Right atrium auricular region (tissue), 2 donors: ENCODE results near the gene SCN9A. TPM values are rescaled to one million over a fixed set of nuclear protein-coding genes. Genes with fewer than 3 reads are reported as not detected.

Experiments used
- DNase-seq: peaks from one replicate; pipeline ENCODE4 v3.0.0-alpha.2; 2019; ENCODE audit warnings: low spot score
- H3K27ac ChIP-seq, 2 donors: fragments of 200-600 bp; sonication (generic); 1 replicate in 1 of 2; 2 replicates in 1 of 2; pipeline ENCODE4 v1.5.1; 2016 to 2019
- H3K27me3 ChIP-seq, 2 donors: fragments of 200-600 bp; sonication (generic); one replicate each; pipeline versions ENCODE4 v1.5.1 to v1.6.0; 2017 to 2019
- H3K36me3 ChIP-seq: fragments of 200-600 bp; sonication (generic); one replicate; pipeline ENCODE4 v1.5.1; 2016
- H3K4me1 ChIP-seq, 2 donors: fragments of 200-600 bp; sonication (generic); one replicate each; pipeline versions ENCODE4 v1.5.1 to v1.6.0; 2017 to 2019
- H3K4me3 ChIP-seq, 2 donors: fragments of 200-600 bp; sonication (generic); 1 replicate in 1 of 2; 2 replicates in 1 of 2; pipeline ENCODE4 v1.5.1; 2017 to 2019; ENCODE audit warnings: mild to moderate bottlenecking in 1 of 2, moderate library complexity in 1 of 2
- H3K9me3 ChIP-seq, 2 donors: fragments of 200-600 bp; sonication (generic); one replicate each; pipeline ENCODE4 v1.5.1; 2019
- total RNA-seq, 2 donors: library from RNA; depleted of rRNA; stranded (reverse); fragments of >200 nt; gene quantifications; one replicate each; pipeline ENCODE4 v1.1.0, GENCODE V29; 2016
- TF ChIP-seq, protein P1 (sequence below), 2 donors: fragments of 200-600 bp; sonication (generic); IDR thresholded peaks; one replicate each; pipeline ENCODE4 v1.5.1; 2019; ENCODE audit warnings: antibody characterized with exemption in 2 of 2

Gene SCN9A
- total RNA-seq, 2 donors from 2014 or later = 0.51 to 1.1 TPM

DNA sequence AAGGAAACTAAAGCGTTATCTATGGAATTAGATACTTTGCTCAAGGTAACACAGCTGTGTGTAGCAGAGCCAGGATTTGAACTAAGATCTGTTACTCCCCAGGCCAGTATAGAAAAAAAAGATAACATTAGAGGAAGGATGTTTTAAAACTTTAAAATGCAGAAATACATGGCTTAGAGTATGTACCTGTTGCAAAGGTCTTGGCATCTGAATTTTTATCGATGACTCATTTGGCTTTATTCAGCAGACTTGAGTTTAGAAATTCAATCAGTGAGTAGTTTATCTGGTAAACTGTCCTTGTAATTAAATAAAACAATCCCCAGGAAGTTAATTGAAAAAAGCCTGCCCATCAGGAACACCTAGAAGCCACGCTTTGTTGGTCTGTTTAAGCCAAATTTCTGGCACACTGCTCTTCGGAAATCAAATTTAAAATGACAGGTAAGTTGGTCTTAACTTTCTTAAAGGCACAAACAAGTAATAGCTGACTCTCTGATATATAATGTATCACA is 36.9 kb downstream of the SCN9A start:
- DNase-seq = no peak
- Histone ChIP-seq H3K4me3 (no peak overlapping the region), H3K27ac (no peak overlapping the region), H3K9me3 (no peaks in the 10 kb centered on the region), H3K36me3 (no peaks in the 10 kb centered on the region), H3K27me3 (no peaks in the 10 kb centered on the region), H3K4me1 (no peaks in the 10 kb centered on the region)
- TF ChIP-seq, protein P1, sequence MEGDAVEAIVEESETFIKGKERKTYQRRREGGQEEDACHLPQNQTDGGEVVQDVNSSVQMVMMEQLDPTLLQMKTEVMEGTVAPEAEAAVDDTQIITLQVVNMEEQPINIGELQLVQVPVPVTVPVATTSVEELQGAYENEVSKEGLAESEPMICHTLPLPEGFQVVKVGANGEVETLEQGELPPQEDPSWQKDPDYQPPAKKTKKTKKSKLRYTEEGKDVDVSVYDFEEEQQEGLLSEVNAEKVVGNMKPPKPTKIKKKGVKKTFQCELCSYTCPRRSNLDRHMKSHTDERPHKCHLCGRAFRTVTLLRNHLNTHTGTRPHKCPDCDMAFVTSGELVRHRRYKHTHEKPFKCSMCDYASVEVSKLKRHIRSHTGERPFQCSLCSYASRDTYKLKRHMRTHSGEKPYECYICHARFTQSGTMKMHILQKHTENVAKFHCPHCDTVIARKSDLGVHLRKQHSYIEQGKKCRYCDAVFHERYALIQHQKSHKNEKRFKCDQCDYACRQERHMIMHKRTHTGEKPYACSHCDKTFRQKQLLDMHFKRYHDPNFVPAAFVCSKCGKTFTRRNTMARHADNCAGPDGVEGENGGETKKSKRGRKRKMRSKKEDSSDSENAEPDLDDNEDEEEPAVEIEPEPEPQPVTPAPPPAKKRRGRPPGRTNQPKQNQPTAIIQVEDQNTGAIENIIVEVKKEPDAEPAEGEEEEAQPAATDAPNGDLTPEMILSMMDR (IDR thresholded peaks at IDR 0.05) = no peak

DNA sequence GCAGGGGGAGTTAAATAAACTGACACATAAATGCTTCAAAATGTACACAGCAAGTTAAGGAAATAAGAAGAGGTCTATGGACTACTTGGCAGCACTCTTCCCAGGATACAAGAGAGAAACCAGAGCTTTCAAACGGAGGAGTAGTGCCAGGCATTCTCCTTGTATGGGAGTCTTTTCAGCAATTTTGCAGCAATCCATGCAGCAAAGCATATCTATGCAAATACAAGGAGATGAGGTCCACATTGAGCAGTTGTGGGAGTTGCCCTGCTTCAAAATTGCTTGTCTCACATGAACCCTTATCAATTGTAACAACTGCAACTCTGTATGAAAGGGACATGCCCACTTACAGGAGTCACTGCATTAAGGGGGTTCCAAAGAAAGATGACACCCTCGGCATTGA is 37.8 kb downstream of the SCN9A start:
- H3K27ac ChIP-seq = no peak overlapping the region
- no peaks in the 10 kb centered on the region for H3K27me3 ChIP-seq
- no peaks in the 10 kb centered on the region for H3K4me1 ChIP-seq
- TF ChIP-seq, protein P1 (IDR thresholded peaks at IDR 0.05) = no peak
- H3K4me3 ChIP-seq = no peak overlapping the region
- H3K9me3 ChIP-seq = no peaks in the 10 kb centered on the region
- H3K36me3 ChIP-seq = no peaks in the 10 kb centered on the region
- no peak for DNase-seq

DNA sequence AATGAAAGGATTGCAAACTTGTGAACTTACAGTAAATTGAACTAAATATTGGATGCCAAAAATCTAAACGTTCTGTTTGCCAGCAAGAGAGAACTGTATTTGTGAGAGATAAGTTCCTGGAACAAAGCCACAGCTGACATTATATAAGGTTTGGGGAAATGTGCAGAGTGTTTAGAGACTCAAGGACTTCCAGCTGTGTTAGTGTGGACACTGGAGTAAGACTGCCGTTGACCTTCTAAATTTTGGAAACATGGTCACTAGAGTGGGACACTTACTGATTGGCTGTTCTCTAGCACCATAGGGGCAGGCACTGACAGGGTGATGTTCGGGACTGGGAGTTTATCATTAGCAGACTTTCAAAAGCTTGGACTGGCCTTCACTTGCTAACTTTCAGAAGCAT is 40.5 kb downstream of the SCN9A start:
- no peak overlapping the region for H3K4me3 ChIP-seq
- TF ChIP-seq, protein P1 (IDR thresholded peaks at IDR 0.05) = no peak
- no peaks in the 10 kb centered on the region for H3K27me3 ChIP-seq
- no peaks in the 10 kb centered on the region for H3K36me3 ChIP-seq
- no peaks in the 10 kb centered on the region for H3K9me3 ChIP-seq
- no peak for DNase-seq
- no peaks in the 10 kb centered on the region for H3K4me1 ChIP-seq
- H3K27ac ChIP-seq = no peak overlapping the region

DNA sequence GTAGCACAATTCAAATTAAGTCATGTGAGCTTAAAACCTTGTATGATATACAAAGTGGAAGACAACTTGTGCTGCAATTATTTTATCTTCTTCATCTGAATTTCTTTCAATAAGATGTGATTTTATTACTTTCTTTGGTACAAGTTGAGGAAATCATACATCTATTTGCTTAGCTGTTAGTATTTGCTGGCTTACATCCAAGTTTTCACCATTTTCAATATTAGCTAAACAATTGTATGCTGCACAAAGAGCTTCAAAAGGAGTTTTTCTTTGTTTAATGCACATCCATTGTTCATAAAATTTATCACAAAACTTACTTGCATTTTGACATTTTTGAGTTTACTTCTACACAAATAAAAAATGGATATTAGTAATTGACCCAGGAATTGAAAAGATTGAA is 40.9 kb downstream of the SCN9A start:
- DNase-seq = no peak
- H3K4me3 ChIP-seq = no peak overlapping the region
- TF ChIP-seq, protein P1 (IDR thresholded peaks at IDR 0.05) = no peak
- no peaks in the 10 kb centered on the region for H3K36me3 ChIP-seq
- H3K9me3 ChIP-seq = no peaks in the 10 kb centered on the region
- no peaks in the 10 kb centered on the region for H3K4me1 ChIP-seq
- H3K27me3 ChIP-seq = no peaks in the 10 kb centered on the region
- H3K27ac ChIP-seq = no peak overlapping the region

DNA sequence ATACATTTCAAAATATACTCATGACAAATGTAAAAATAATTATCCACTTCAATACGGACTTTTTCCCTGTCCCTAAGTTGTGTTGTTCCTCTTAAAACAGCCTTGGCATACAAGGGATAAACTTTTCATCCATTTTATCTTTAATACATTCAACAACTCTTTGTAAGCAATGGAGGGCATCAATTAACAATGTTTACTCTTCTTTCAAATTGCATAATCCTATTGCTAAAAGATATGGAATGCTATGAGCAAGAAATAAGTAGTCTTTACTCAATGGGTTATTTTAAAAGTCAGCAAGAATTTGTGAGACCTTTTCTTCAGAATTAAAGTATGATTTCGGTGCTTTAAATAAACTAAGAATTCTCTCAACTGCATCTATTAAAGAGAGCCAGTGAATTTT is 41.9 kb downstream of the SCN9A start:
- H3K4me3 ChIP-seq = no peak overlapping the region
- no peaks in the 10 kb centered on the region for H3K4me1 ChIP-seq
- no peaks in the 10 kb centered on the region for H3K27me3 ChIP-seq
- TF ChIP-seq, protein P1 (IDR thresholded peaks at IDR 0.05) = no peak
- no peaks in the 10 kb centered on the region for H3K36me3 ChIP-seq
- no peak overlapping the region for H3K27ac ChIP-seq
- DNase-seq = no peak
- H3K9me3 ChIP-seq = no peaks in the 10 kb centered on the region

DNA sequence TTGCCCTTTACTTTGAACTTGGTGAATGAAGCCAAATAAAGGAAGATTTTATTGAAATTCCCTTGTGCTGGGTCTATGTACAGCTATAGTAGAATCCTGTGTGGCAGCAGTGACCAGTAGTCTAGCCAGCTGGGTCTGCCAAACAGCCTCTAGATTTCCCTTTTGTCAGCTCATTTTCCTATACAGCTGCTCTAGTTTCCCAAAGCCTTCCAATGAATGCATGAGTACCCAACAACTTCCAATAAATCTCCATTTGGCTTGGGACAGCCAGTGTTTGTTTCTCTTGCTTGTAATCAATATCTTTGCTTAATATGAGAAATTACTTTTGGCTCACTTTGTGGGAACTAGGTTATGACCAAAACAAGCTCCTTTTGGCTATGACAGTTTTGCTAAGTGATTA is 43.6 kb downstream of the SCN9A start:
- H3K4me3 ChIP-seq = no peak overlapping the region
- H3K27ac ChIP-seq = no peak overlapping the region
- no peaks in the 10 kb centered on the region for H3K4me1 ChIP-seq
- no peaks in the 10 kb centered on the region for H3K9me3 ChIP-seq
- no peaks in the 10 kb centered on the region for H3K36me3 ChIP-seq
- H3K27me3 ChIP-seq = no peaks in the 10 kb centered on the region
- TF ChIP-seq, protein P1 (IDR thresholded peaks at IDR 0.05) = no peak
- no peak for DNase-seq
